GM18861 (cell line): ENCODE results near the gene MOB3A.

ENCODE experiments used
- ATAC-seq: cut with Tn5 transposase; IDR thresholded peaks from one replicate; pipeline ENCODE4 v1.9.1; 2021; ENCODE audit not compliant: unreplicated experiment

The MOB3A gene

GRCh38 chr19:2081873-2082810, 14.0 kb downstream of the MOB3A start:
- no peak for ATAC-seq

GRCh38 chr19:2080336-2080988, 15.7 kb downstream of the MOB3A start:
- ATAC-seq: no peak

- ATAC-seq: no peak
These were observed 16.2 kb downstream of the MOB3A start for GRCh38 chr19:2079865-2080301.

GRCh38 chr19:2079076-2079864, 16.9 kb downstream of the MOB3A start:
- no peak for ATAC-seq

GRCh38 chr19:2077833-2078619, 18.1 kb downstream of the MOB3A start:
- ATAC-seq: no peak

- ATAC-seq: no peak
These were observed 18.7 kb downstream of the MOB3A start for GRCh38 chr19:2077398-2077797.

GRCh38 chr19:2076526-2076944, 19.6 kb downstream of the MOB3A start:
- no peak for ATAC-seq

GRCh38 chr19:2072757-2073551, 23.2 kb downstream of the MOB3A start:
- no peak for ATAC-seq

- ATAC-seq: no peak
These were observed 25.0 kb downstream of the MOB3A start for GRCh38 chr19:2070986-2071673.

GRCh38 chr19:2070436-2070827, 25.7 kb downstream of the MOB3A start:
- ATAC-seq: no peak

GRCh38 chr19:2064788-2065524, 31.2 kb downstream of the MOB3A start:
- no peak for ATAC-seq

GRCh38 chr19:2064395-2064787, 31.7 kb downstream of the MOB3A start:
- no peak for ATAC-seq

- no peak for ATAC-seq
These were observed 32.3 kb downstream of the MOB3A start for GRCh38 chr19:2063824-2064223.

- no peak for ATAC-seq
These were observed 33.4 kb downstream of the MOB3A start for GRCh38 chr19:2062770-2063169.

- ATAC-seq: no peak
These were observed 33.8 kb downstream of the MOB3A start for GRCh38 chr19:2062389-2062729.

GRCh38 chr19:2061495-2062388, 34.4 kb downstream of the MOB3A start:
- ATAC-seq: peak; percentile 58

GRCh38 chr19:2060884-2061494, 35.1 kb downstream of the MOB3A start:
- ATAC-seq: peak; percentile 18
